ENCODE data around the gene SDR9C7.
"Not testable (repeated sequence)": the region's sequence is repeated elsewhere in the genome, so short reads cannot be mapped to it uniquely, and the experiment has no call there.

SDR9C7 gene

DNA sequence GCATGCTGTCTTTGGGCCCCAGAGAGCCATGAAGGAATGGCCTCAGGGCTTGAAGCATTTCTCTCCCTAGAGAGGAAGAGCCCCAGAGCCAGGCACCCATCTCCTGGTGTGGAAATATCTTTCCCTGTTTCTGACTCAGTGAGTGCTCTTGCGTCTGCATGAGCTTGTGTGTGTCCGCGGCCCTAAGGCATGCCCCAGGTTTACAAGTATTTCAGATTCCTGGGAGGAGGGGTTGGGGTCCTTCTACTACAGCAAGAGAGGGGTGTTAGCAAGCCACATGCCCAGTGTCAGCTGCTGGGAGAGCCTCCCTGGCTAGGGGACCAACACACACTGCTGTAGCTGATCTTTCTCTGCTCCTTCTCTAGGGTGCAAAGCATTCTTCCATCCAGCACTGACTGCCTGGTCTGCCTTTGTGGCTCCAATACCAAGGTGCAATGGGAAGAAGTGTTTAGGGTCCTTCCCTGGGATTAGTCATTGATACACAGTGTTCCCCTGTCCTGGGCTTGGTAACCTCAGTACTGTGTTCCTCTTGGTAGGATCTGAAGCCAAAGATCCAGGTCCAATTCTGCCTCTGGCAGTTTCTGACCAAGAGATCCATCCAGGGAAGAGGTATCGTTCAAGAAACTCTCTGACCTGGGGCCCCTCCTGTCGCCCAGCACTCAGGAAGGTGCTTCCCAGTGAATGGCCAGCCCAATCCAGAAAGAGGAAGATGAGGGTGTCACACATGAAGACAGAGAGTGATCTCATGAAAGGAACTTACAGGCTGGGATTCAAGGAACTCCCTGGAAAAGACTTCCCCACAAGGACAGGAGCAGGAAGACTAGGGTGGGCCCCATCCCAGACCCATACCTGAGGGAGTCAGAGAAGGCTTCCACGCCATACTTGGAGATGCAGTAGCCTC, 20.1 kb upstream of the SDR9C7 start:
- no peak for DNase-seq (ENCODE audit: low read depth in 2 of 2, low spot score in 1 of 2)

DNA sequence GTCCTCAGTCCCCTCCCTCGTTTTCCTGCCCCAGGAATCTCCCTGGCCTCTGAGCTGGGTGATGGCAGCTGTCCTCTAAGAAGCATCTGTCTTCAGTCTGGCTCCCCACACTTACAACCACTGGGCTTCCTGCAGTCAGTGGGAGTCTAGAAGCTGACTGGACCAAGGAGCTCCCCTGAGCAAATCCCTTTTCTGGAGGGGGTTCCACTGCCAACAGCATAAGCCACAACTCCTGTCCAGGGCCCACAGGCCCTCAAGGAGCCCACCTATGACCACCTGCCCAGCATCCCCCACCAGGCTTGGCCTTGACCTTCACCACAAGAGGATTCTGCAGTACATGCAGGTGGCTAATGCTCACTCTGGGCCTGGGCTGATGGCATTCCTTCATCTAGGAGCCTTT, 19.1 kb upstream of the SDR9C7 start:
- DNase-seq (ENCODE audit: low read depth in 2 of 2, low spot score in 1 of 2), result no peak

DNA sequence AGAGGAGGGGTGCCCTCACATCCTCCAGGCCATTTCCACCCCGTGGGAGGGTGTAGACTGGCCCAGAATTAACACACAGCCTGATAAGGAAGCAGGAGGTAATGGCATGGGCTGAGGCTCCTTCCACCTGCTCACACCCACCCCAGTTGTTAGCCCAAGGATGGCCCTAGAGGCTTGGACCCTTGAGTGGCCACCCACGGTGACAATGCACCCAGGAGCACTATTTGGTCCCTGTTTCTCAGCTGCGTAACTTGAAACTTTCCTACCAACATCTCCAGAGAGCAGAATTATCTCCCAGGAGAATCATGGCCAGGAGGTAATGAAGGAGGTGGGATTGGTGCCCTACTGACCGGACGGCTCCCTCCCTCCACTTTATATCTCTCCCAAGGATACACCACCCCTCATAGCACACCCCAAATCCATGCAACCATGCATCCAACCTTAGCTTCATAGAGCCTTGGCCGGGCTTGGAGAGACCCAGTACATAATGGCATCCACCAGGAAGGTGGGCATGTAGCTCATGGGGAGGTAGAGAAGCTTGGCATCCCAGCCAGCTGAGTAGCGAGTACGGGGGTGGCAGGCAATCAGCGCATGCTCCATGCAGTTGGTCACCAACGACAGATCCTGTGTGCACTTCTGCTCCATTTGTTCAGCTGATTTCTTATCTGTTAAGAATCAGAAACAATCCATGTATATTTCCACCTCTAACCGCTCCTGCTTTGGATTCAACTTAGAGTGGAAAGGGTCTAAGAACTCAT, 17.6 kb upstream of the SDR9C7 start:
- no peak for DNase-seq (ENCODE audit: low read depth in 2 of 2, low spot score in 1 of 2)

DNA sequence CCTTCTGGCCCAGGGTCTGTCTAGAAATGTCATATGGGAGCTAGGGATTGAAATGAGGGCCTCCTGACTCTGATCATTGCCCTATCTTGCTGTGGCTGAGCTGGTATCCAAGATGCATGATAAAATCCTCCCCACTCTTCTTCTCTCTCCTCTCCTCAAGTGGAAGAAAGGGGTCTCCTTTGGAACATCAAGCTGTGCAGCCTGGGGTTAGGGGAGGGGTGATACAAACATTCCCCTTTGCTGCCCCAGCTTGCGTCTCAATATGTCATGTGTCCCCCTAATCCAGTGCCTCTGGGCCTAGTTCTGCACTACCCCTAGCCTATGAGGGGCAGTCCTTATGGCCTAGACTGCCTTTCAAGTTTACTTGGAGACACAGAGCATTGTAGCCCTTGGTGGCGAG, 14.7 kb upstream of the SDR9C7 start:
- no peak for DNase-seq (ENCODE audit: low read depth in 2 of 2, low spot score in 1 of 2)

DNA sequence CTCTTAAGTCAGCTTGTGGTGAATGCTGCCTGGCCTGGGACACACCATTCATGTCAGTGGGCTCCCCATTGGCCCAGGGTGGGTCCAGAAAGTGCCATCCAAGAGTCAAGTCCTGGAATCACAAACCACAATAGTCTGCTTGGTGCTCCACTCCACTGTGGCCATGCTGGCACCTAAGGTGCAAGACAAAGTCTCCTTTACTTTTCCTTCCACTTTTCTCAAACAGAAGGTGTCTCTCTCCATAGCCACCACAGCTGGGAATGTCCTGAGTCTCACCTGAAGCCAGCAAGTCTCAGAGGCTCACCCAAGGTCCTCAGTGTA, 14.2 kb upstream of the SDR9C7 start:
- no peak for DNase-seq (ENCODE audit: low read depth in 2 of 2, low spot score in 1 of 2)

DNA sequence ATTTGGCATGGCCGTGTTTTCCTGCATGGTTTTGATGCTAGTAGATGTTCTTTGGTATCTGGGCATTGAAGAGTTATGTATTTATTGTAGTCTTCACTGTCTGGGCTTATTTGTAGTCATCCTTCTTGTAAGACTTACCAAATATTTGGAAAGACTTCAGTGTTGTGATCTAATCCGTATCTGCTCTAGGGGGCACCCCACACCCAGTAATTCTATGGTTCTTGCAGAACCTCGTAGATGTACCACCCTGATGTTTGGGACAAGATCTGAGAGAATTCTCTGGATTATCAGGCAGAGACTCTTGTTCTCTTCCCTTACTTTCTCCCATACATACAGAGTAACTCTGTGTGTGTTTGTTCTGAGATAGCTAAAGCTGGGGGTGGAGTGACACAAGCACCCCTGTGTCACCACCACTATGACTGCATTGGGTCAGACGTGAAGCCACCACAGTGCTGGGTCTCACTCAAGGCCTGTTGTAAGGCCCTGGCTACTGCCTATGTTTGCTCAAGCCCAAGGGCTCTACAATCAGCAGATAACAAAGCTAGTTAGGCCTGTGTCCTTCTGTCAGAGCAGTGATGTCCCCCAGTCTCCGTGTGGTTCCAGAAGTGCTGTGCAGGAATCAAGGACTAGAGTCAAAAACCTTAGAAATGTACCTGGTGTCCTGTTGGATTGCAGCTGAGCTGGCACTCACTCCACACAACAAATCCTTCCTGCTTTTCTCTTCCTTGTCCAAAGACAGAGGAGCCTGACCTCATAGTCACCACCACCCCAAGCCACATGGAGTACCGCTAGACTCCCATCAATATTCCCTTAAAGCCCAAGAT, 13.6 kb upstream of the SDR9C7 start:
- no peak for DNase-seq (ENCODE audit: low read depth in 2 of 2, low spot score in 1 of 2)

DNA sequence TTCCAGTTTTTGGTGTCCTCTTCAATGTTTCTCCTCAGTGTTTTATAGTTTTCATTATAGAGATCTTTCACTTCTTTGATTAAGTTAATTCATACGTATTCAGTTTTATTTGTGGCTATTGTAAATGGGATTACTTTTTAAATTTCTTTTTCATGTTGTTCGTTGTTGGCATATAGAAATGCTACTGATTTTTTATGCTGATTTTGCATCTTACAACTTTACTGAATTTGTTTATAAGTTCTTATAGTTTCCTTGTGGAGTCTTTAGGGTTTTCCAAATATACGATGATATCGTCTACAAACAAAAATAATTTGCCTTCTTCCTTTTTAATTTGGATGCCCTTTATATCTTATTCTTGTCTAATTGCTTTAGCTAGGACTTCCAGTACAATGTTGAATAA, 9.7 kb upstream of the SDR9C7 start:
- DNase-seq (ENCODE audit: low read depth in 2 of 2, low spot score in 1 of 2), result no peak

DNA sequence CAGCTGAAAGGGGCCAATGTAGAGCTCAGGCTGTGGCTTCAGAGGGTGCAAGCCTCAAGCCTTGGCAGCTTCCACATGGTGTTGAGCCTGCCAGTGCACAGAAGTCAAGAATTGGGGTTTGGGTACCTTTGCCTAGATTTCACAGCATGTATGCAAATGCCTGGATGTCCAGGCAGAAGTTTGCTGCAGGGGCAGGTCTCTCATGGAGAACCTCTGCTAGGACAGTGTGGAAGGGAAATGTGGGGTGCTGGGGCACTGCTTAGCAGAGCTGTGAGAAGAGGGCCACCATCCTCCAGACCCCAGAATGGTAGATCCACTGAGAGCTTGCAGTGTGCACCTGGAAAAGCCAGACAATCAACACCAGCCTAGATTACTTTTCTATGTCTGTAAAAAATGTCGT, 9.2 kb upstream of the SDR9C7 start:
- DNase-seq (ENCODE audit: low read depth in 2 of 2, low spot score in 1 of 2), result not testable (repeated sequence)

DNA sequence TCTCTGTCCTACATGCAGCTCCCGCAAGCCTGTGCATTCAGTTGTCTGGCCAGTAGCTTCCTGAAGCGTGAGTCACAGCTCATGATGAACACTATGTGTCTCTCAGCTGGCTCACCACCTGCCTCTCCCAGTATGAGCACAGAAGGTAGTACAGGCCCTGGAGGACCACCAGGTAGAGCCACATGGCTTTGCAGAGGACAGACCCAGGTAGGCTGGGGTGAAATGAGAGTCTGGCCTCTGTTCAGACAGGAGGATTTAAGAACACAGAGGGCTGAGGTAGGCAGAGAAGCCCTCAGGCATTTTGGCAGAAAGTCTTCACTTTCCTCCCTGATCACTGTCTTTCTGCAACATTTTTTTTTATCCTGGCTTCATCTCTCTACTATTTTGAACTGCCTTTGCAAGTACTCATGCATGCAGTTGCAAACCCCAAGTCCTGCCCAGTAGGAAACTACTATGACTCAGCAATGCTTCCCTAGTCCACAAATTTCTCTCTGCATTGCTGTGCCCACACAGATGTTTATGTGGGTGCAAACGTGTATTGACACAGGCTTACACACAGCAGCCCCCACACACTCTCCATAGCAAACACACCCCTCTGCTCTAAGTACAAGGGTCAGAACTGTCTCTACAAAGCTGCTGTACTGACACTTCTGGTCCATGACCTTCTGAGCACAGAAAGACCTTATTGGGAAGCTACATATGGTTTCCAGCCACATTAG, 7.2 kb upstream of the SDR9C7 start:
- DNase-seq (ENCODE audit: low read depth in 2 of 2, low spot score in 1 of 2), result no peak

DNA sequence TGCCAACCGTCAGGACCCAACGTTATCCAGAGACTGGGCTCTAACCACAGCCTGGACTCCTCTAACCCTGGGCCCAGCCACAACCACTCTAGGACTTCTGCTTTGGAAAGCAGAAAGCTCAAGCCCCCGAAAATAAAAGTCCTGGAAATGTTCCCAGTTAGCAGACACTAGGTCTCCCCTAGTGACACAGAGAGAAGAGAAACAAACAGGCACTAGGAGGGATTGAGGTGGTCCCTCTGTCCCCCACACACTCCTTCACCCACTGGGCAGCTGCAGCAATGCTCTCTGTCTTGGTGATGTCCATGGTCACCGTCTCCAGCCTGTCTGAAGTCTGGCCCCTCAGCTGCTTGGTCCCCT, 6.7 kb upstream of the SDR9C7 start:
- DNase-seq (ENCODE audit: low read depth in 2 of 2, low spot score in 1 of 2), result not testable (repeated sequence)

DNA sequence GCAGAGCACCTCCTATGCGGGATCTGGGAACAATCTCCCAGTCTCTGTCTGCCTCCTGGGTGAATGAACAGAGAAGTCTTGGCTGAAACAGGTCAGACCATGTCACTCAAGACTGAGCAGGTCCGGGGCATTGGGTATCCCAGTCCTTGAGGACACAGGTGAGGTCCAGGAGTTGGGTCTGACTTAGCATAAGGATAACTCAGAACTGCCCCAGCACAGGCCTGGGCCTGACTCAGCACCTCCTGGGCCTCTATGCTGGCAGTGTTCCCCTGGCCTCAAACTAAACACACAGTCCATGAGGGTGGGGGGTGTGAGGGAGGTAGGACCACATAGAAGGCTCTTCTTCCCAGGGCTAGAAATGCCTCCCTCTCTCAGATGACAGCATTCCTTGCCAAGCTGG, 1.5 kb upstream of the SDR9C7 start:
- DNase-seq (ENCODE audit: low read depth in 2 of 2, low spot score in 1 of 2), result no peak

DNA sequence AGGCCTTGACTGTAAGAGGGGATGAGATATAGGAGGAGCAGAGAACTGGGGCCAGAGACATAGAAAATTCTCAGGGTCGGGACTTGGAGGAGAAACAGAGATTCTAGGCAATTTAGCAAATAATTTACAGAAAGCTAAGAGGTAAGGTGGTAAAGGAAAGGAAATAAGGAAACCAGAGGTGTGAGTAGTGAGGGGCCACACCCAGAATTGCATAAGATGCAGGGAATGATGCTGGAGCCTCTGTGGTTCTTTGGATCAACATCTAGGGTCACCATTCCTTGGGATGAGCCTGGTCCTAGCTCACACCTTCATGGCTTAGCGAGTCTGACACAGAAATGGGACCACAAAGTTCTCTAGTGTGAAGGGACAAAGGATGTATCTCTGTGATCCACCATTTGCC, 949 bp upstream of the SDR9C7 start:
- DNase-seq (ENCODE audit: low read depth in 2 of 2, low spot score in 1 of 2), result no peak

DNA sequence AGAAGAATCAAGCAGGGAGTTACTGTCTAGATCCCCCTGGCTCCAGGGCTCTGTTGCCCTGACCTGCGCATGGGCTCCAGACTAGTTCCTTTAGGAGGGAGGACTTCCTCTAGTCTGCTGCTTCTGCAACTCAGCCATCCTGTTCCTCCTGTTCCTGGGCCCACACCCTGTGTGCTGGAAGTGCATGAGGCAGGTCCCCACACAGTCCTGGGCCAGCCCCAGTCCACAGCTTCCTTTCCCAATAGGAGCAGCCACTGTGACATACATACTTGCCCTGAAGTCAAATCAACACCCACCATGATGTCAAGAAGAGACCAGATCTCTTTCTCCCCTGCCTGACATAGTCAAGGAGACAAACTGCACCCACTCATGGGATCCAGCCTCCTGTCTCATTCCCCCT, 1.3 kb downstream of the SDR9C7 start:
- DNase-seq (ENCODE audit: low read depth in 2 of 2, low spot score in 1 of 2), result no peak

DNA sequence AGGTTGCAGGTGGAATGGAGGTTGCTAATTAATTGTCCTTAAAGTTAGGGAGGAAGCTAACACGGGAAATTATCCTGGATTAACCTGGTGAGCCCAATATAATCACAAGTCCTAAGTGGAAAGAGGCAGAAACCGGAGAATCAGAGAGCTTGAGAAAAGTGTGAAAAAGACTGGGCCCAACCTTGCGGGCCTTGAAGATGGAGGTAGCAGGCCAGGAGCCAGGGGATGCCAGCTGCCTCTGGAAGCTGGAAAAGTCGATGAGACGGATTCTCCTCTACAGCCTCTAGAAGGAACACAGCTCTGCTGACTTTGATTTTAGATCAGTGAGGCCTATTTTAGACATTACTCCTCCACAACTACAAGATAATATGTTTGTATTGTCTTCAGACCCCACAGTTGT, 2.1 kb downstream of the SDR9C7 start:
- DNase-seq (ENCODE audit: low read depth in 2 of 2, low spot score in 1 of 2), result no peak

DNA sequence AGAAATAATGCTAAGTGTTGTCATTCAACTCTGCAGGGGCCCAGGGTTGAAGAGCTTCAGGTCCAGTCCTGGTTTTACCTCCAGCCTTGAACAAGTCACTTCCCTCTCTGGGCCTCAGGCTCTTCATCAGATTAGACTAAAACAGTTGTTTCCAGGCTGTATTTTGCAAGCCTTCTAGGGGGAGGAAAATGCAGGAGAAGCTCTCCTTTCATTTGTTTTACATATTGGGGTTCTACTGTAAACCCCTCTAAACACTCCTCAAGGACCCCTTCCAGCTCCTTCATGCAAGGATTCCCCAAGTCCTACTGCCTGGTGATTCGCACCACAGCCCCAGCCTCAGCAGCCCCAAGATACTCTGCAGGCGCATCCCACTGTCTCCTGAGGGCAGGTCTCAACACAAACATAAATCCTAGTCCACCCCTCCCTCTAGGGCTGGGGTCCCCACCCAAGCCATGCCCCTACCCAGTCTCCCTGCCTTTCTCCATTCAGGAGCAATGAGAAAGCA, 2.7 kb downstream of the SDR9C7 start:
- DNase-seq (ENCODE audit: low read depth in 2 of 2, low spot score in 1 of 2), result no peak

DNA sequence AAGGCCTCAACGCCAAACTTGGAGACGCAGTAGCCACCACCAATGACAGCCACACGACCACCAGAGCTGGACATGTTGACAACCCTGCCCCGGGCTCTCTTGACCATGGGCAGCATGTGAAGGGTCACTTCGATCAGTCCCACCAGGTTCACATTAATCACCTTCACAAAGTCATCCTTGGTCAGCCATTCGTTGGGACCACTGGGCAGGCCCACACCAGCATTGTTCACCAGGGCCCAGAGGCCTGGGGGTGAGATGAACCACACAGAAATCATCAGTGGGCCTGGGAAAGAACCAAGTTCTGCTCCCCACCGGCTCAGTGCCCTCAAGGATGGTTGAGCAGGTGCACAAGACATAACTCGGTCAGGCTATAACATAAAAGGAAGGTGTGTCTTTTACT, 4.0 kb downstream of the SDR9C7 start:
- DNase-seq (ENCODE audit: low read depth in 2 of 2, low spot score in 1 of 2), result no peak

DNA sequence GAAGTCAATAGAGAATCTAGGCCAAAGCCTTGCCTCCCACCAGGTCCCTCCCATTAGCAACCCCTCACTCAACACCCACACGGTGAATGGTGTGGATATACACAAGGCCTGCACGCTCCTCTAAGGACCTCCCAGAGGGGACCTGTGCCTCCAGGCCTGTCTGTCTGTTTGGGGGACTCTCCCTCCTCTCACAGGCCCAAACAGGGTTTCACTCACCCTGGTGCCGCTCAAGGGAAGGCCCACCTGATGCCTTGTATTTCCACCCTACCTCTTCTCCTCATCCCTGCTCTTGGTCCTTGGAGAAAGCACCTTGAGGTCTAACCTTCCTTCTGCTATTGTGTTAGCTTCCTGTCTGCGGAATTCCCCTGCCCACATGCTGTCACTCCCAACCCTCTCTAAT, 4.4 kb downstream of the SDR9C7 start:
- DNase-seq (ENCODE audit: low read depth in 2 of 2, low spot score in 1 of 2), result no peak

DNA sequence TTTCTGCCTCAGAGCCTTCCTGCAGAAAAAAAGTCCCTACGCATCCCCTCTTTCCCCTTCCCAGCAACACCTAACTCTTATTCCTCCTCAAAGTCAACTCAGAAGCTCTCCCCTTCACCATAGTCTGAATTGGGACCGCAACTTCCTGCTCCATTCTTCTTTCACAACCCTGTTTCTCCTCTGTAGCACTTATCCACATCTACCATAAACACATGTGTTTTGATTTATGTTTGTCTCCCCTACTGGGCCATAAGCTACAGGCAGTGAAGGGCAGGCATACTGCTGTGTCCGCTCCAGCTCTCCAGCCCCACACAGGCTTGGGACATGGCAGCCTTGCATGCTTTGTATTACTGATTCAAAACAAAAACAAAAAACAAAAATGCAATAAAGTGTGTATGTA, 5.9 kb downstream of the SDR9C7 start:
- DNase-seq (ENCODE audit: low read depth in 2 of 2, low spot score in 1 of 2), result no peak

DNA sequence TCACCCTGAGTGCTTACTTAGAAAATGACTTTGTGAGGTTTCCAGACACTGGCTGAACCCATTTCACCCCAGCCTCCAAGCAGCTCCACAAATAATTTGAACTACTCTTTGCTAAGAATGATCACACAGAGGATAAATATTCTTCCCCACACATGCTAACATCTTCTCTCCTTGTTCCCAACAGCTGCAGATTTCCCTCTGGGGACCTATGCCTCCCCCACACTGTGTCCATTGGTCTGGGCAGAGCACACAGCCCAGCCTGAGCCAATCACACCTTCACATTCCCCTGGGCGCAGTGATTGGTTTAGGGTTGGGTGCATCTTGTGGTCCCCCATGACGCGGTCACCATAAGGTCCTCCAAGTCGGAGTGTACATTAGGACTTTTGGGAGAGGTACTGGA, 6.9 kb downstream of the SDR9C7 start:
- DNase-seq (ENCODE audit: low read depth in 2 of 2, low spot score in 1 of 2), result no peak

DNA sequence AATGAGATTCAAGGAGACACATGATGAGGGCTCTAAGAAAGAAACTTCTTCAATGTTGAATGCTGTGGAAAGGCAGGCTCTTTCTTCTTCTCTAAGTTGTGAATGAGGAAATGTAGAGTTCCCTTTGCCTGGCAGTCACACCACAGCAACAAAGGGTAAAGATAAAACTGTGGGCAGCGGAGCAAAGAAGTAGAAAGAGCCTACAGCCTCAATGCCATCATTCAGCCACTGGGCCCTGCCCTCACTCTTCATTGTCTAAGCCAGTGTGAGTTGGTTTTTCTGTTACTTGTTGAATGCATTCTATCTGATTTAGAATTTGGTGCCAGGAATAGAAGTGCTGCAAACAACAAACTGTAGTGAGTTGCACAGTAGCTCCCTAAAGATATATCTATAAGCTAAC, 12.2 kb downstream of the SDR9C7 start:
- DNase-seq (ENCODE audit: low read depth in 2 of 2, low spot score in 1 of 2), result no peak

DNA sequence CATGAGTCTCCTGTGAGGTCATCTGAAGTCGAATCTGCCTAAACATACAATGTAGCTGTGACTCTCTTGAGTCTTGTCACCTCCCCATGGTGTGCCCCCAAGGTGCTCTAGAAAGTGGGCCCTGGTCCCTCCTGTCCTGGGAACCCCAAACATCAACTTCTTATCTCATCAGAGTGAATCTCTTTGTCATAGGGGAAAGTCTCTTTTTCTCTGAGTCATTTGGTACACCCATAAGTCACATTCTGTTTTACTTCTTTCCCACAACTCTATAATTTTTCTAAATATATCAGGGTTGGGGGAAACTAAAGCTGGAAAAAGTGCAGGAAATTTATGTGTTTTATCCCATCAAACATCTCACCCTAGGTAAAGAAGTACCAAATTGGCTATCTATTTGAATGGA, 12.9 kb downstream of the SDR9C7 start:
- no peak for DNase-seq (ENCODE audit: low read depth in 2 of 2, low spot score in 1 of 2)

Measured in stimulated activated CD8-positive, alpha-beta memory T cell treated with anti-CD3 and anti-CD28 coated beads, Interleukin-4, amount 100 ng/mL, for 1 hour (primary cell).